OCI-M2 (cell line): ENCODE data around the gene DIO3.

ENCODE experiments used
- DNase-seq: peaks from one replicate; lab custom pipeline; 2025; ENCODE audit not compliant: unreplicated experiment; lab: John Stamatoyannopoulos, UW

The DIO3 gene

GRCh38 chr14:101598159-101598558 is 36.9 kb downstream of the DIO3 start:
- DNase-seq = no peak

GRCh38 chr14:101598571-101599233 is 37.4 kb downstream of the DIO3 start:
- no peak for DNase-seq

GRCh38 chr14:101599234-101599885 is 38.1 kb downstream of the DIO3 start:
- DNase-seq = no peak

- DNase-seq = no peak
These were observed 39.1 kb downstream of the DIO3 start for GRCh38 chr14:101600336-101600890.

- DNase-seq = no peak
These were observed 39.8 kb downstream of the DIO3 start for GRCh38 chr14:101600891-101601605.

GRCh38 chr14:101601606-101602465 is 40.5 kb downstream of the DIO3 start:
- DNase-seq = no peak

GRCh38 chr14:101602466-101602840 is 41.2 kb downstream of the DIO3 start:
- no peak for DNase-seq

GRCh38 chr14:101603096-101603495 is 41.8 kb downstream of the DIO3 start:
- DNase-seq = no peak

GRCh38 chr14:101604228-101604934 is 43.1 kb downstream of the DIO3 start:
- no peak for DNase-seq

GRCh38 chr14:101604935-101605780 is 43.9 kb downstream of the DIO3 start:
- DNase-seq = no peak

GRCh38 chr14:101605836-101606235 is 44.5 kb downstream of the DIO3 start:
- no peak for DNase-seq
